ENCODE measurements around the gene TBC1D5. TPM values are rescaled to one million over a fixed set of nuclear protein-coding genes. Genes with fewer than 3 reads are reported as not detected.
"Not testable (repeated sequence)": the region's sequence is repeated elsewhere in the genome, so short reads cannot be mapped to it uniquely, and the experiment has no call there.

Gene TBC1D5
- total RNA-seq, 3 donors from 2014 or later: 22.4 to 25.3 (median 25.2) TPM

GRCh38 chr3:17741621-17742101, 770 bp downstream of the TBC1D5 start:
- H3K4me1 Mint-ChIP-seq (ENCODE audit: low read depth): peaks cover 41% of the 10 kb centered on the region
- ATAC-seq (no peak), DNase-seq (no peak)
- peak overlapping the region; percentile 90 for H3K4me3 Mint-ChIP-seq
- no peaks in the 10 kb centered on the region for H3K36me3 Mint-ChIP-seq (ENCODE audit: insufficient read depth)
- no peaks in the 10 kb centered on the region for H3K27me3 Mint-ChIP-seq (ENCODE audit: low read depth)
- no peaks in the 10 kb centered on the region for H3K9me3 Mint-ChIP-seq

GRCh38 chr3:17740721-17741141, 1.7 kb downstream of the TBC1D5 start:
- Mint-ChIP-seq H3K4me3 (peak overlapping the region; percentile 90), H3K27me3 (ENCODE audit: low read depth) (no peaks in the 10 kb centered on the region), H3K36me3 (ENCODE audit: insufficient read depth) (peaks cover 2% of the 10 kb centered on the region), H3K9me3 (no peaks in the 10 kb centered on the region), H3K4me1 (ENCODE audit: low read depth) (peaks cover 41% of the 10 kb centered on the region)
- no peak for DNase-seq
- no peak for ATAC-seq

GRCh38 chr3:17738921-17739320, 3.5 kb downstream of the TBC1D5 start:
- H3K27me3 Mint-ChIP-seq (ENCODE audit: low read depth): no peaks in the 10 kb centered on the region
- no peaks in the 10 kb centered on the region for H3K9me3 Mint-ChIP-seq
- DNase-seq: no peak
- peaks cover 43% of the 10 kb centered on the region for H3K4me1 Mint-ChIP-seq (ENCODE audit: low read depth)
- no peak for ATAC-seq
- H3K4me3 Mint-ChIP-seq: no peak overlapping the region
- peaks cover 8% of the 10 kb centered on the region for H3K36me3 Mint-ChIP-seq (ENCODE audit: insufficient read depth)

- DNase-seq (no peak), ATAC-seq (no peak)
- Mint-ChIP-seq H3K27me3 (ENCODE audit: low read depth) (no peaks in the 10 kb centered on the region), H3K36me3 (ENCODE audit: insufficient read depth) (peaks cover 8% of the 10 kb centered on the region), H3K9me3 (no peaks in the 10 kb centered on the region), H3K4me3 (no peak overlapping the region), H3K4me1 (ENCODE audit: low read depth) (peaks cover 42% of the 10 kb centered on the region)
Measured at GRCh38 chr3:17738219-17738618, 4.2 kb downstream of the TBC1D5 start.

- H3K4me3 Mint-ChIP-seq: no peak overlapping the region
- DNase-seq (no peak), ATAC-seq (no peak)
- H3K4me1 Mint-ChIP-seq (ENCODE audit: low read depth): peaks cover 45% of the 10 kb centered on the region
- H3K27me3 Mint-ChIP-seq (ENCODE audit: low read depth): no peaks in the 10 kb centered on the region
- H3K36me3 Mint-ChIP-seq (ENCODE audit: insufficient read depth): peaks cover 12% of the 10 kb centered on the region
- no peaks in the 10 kb centered on the region for H3K9me3 Mint-ChIP-seq
Measured at GRCh38 chr3:17737591-17737990, 4.8 kb downstream of the TBC1D5 start.

- Mint-ChIP-seq H3K36me3 (ENCODE audit: insufficient read depth) (peaks cover 21% of the 10 kb centered on the region), H3K4me1 (ENCODE audit: low read depth) (peaks cover 41% of the 10 kb centered on the region)
- not testable (repeated sequence) for H3K4me3 Mint-ChIP-seq; DNase-seq; H3K27me3 Mint-ChIP-seq (ENCODE audit: low read depth); H3K9me3 Mint-ChIP-seq; ATAC-seq
Measured at GRCh38 chr3:17735362-17735761, 7.1 kb downstream of the TBC1D5 start.

- H3K4me1 Mint-ChIP-seq (ENCODE audit: low read depth): peaks cover 34% of the 10 kb centered on the region
- H3K4me3 Mint-ChIP-seq: no peak overlapping the region
- H3K27me3 Mint-ChIP-seq (ENCODE audit: low read depth): no peaks in the 10 kb centered on the region
- no peaks in the 10 kb centered on the region for H3K9me3 Mint-ChIP-seq
- H3K36me3 Mint-ChIP-seq (ENCODE audit: insufficient read depth): peaks cover 30% of the 10 kb centered on the region
- DNase-seq (no peak), ATAC-seq (no peak)
Measured at GRCh38 chr3:17733768-17734167, 8.7 kb downstream of the TBC1D5 start.

- H3K4me1 Mint-ChIP-seq (ENCODE audit: low read depth): peaks cover 32% of the 10 kb centered on the region
- H3K9me3 Mint-ChIP-seq: no peaks in the 10 kb centered on the region
- H3K4me3 Mint-ChIP-seq: no peak overlapping the region
- ATAC-seq (no peak), DNase-seq (no peak)
- H3K36me3 Mint-ChIP-seq (ENCODE audit: insufficient read depth): peaks cover 32% of the 10 kb centered on the region
- H3K27me3 Mint-ChIP-seq (ENCODE audit: low read depth): no peaks in the 10 kb centered on the region
Measured at GRCh38 chr3:17733215-17733614, 9.2 kb downstream of the TBC1D5 start.

GRCh38 chr3:17730318-17730967, 12.0 kb downstream of the TBC1D5 start:
- DNase-seq (no peak), ATAC-seq (no peak)
- no peaks in the 10 kb centered on the region for H3K9me3 Mint-ChIP-seq
- no peaks in the 10 kb centered on the region for H3K27me3 Mint-ChIP-seq (ENCODE audit: low read depth)
- H3K4me1 Mint-ChIP-seq (ENCODE audit: low read depth): peaks cover 20% of the 10 kb centered on the region
- peaks cover 46% of the 10 kb centered on the region for H3K36me3 Mint-ChIP-seq (ENCODE audit: insufficient read depth)
- H3K4me3 Mint-ChIP-seq: no peak overlapping the region

GRCh38 chr3:17726313-17726712, 16.1 kb downstream of the TBC1D5 start:
- peaks cover 3% of the 10 kb centered on the region for H3K4me1 Mint-ChIP-seq (ENCODE audit: low read depth)
- H3K4me3 Mint-ChIP-seq: no peak overlapping the region
- DNase-seq: no peak

GRCh38 chr3:17725844-17726243, 16.6 kb downstream of the TBC1D5 start:
- H3K4me3 Mint-ChIP-seq; H3K27me3 Mint-ChIP-seq (ENCODE audit: low read depth); H3K9me3 Mint-ChIP-seq; DNase-seq; H3K4me1 Mint-ChIP-seq (ENCODE audit: low read depth); ATAC-seq: not testable (repeated sequence)
- peaks cover 39% of the 10 kb centered on the region for H3K36me3 Mint-ChIP-seq (ENCODE audit: insufficient read depth)

More at GRCh38 chr3:17726313-17726712, 16.1 kb downstream of the TBC1D5 start:
- H3K36me3 Mint-ChIP-seq (ENCODE audit: insufficient read depth): peaks cover 41% of the 10 kb centered on the region
- peaks cover 6% of the 10 kb centered on the region for H3K9me3 Mint-ChIP-seq
- H3K27me3 Mint-ChIP-seq (ENCODE audit: low read depth): no peaks in the 10 kb centered on the region
- ATAC-seq: no peak

- no peaks in the 10 kb centered on the region for H3K27me3 Mint-ChIP-seq (ENCODE audit: low read depth)
- peaks cover 33% of the 10 kb centered on the region for H3K36me3 Mint-ChIP-seq (ENCODE audit: insufficient read depth)
- DNase-seq (no peak), ATAC-seq (no peak)
- H3K9me3 Mint-ChIP-seq: peaks cover 6% of the 10 kb centered on the region
- no peaks in the 10 kb centered on the region for H3K4me1 Mint-ChIP-seq (ENCODE audit: low read depth)
- no peak overlapping the region for H3K4me3 Mint-ChIP-seq
Measured at GRCh38 chr3:17724948-17725347, 17.5 kb downstream of the TBC1D5 start.

GRCh38 chr3:17724122-17724521, 18.3 kb downstream of the TBC1D5 start:
- Mint-ChIP-seq H3K27me3 (ENCODE audit: low read depth) (no peaks in the 10 kb centered on the region), H3K36me3 (ENCODE audit: insufficient read depth) (peaks cover 29% of the 10 kb centered on the region), H3K9me3 (peaks cover 6% of the 10 kb centered on the region), H3K4me1 (ENCODE audit: low read depth) (no peaks in the 10 kb centered on the region), H3K4me3 (no peak overlapping the region)
- ATAC-seq: no peak
- DNase-seq: no peak

GRCh38 chr3:17717411-17717810, 25.0 kb downstream of the TBC1D5 start:
- H3K36me3 Mint-ChIP-seq (ENCODE audit: insufficient read depth): peaks cover 27% of the 10 kb centered on the region
- H3K27me3 Mint-ChIP-seq (ENCODE audit: low read depth): no peaks in the 10 kb centered on the region
- no peak for ATAC-seq
- H3K9me3 Mint-ChIP-seq: peaks cover 23% of the 10 kb centered on the region
- no peak overlapping the region for H3K4me3 Mint-ChIP-seq
- DNase-seq: no peak
- H3K4me1 Mint-ChIP-seq (ENCODE audit: low read depth): no peaks in the 10 kb centered on the region

- Mint-ChIP-seq H3K4me1 (ENCODE audit: low read depth) (peaks cover 4% of the 10 kb centered on the region), H3K36me3 (ENCODE audit: insufficient read depth) (peaks cover 30% of the 10 kb centered on the region), H3K27me3 (ENCODE audit: low read depth) (no peaks in the 10 kb centered on the region), H3K4me3 (no peak overlapping the region), H3K9me3 (peaks cover 23% of the 10 kb centered on the region)
- ATAC-seq (no peak), DNase-seq (no peak)
Measured at GRCh38 chr3:17714473-17714872, 28.0 kb downstream of the TBC1D5 start.
